Breast epithelium (tissue), 4 donors: ENCODE data around the gene CCL13. TPM values are rescaled to one million over a fixed set of nuclear protein-coding genes. Genes with fewer than 3 reads are reported as not detected.

Experiments used
- DNase-seq, 2 donors: peaks; one replicate each; pipeline ENCODE4 v3.0.0-alpha.2; 2019; ENCODE audit warnings: low spot score in 2 of 2
- H3K27ac ChIP-seq, 2 donors: fragments of 200-600 bp; sonication (generic) in 1 of 2; one replicate each; pipeline ENCODE4 v1.5.1; 2016 to 2019; ENCODE audit warnings: mild to moderate bottlenecking in 1 of 2
- H3K27me3 ChIP-seq, 2 donors: fragments of 200-600 bp; sonication (generic) in 1 of 2; one replicate each; pipeline versions ENCODE4 v1.5.1 to v1.6.0; 2017 to 2019; ENCODE audit warnings: control low read depth in 1 of 2, mild to moderate bottlenecking in 1 of 2
- H3K36me3 ChIP-seq: fragments of 200-600 bp; one replicate; pipeline ENCODE4 v1.5.1; 2019
- H3K4me1 ChIP-seq, 2 donors: fragments of 200-600 bp; sonication (generic); one replicate each; pipeline ENCODE4 v1.5.1; 2016 to 2019; ENCODE audit warnings: control low read depth in 1 of 2
- H3K4me3 ChIP-seq, 3 donors: fragments of 200-600 bp; sonication (generic); 1 replicate in 2 of 3; 2 replicates in 1 of 3; pipeline ENCODE4 v1.5.1; 2016 to 2019; ENCODE audit warnings: mild to moderate bottlenecking in 3 of 3, moderate library complexity in 2 of 3
- H3K9me3 ChIP-seq, 2 donors: fragments of 200-600 bp; sonication (generic) in 1 of 2; one replicate each; pipeline ENCODE4 v1.5.1; 2016 to 2019; ENCODE audit warnings: control low read depth in 1 of 2
- CTCF ChIP-seq, 3 donors: fragments of 450-650 bp; IDR thresholded peaks; one replicate each; pipeline ENCODE4 v1.5.1; 2016 to 2017; ENCODE audit warnings: antibody characterized with exemption in 3 of 3, mild to moderate bottlenecking in 3 of 3, moderate library complexity in 3 of 3
- POLR2A ChIP-seq: fragments of 450-650 bp; IDR thresholded peaks from one replicate; pipeline ENCODE4 v1.6.1; 2016; ENCODE audit warnings: antibody characterized with exemption, mild to moderate bottlenecking, moderate library complexity
- POLR2AphosphoS5 ChIP-seq, 3 donors: sonication (generic); formaldehyde crosslinking; IDR thresholded peaks; one replicate each; pipeline ENCODE4 v1.6.1; 2017; ENCODE audit warnings: antibody characterized with exemption in 3 of 3
- intact Hi-C: fragments of 100-400 bp; cut with DNase I; formaldehyde crosslinking; loops from one replicate; pipeline ENCODE4 v1.15.1; 2023; ENCODE audit warnings: low total_unique reads
- total RNA-seq, 3 donors: library from RNA; depleted of rRNA; stranded (reverse); fragments of >200 nt; gene quantifications; one replicate each; pipeline ENCODE4 v1.1.0, GENCODE V29; 2016

The CCL13 gene
- total RNA-seq, 3 donors from 2014 or later: 1.0 to 4.3 (median 2.0) TPM

- TF ChIP-seq POLR2A: no peak
- TF ChIP-seq CTCF (IDR thresholded peaks at IDR 0.05): no peak
- TF ChIP-seq POLR2AphosphoS5 (IDR thresholded peaks at IDR 0.05): no peak
- no peaks in the 10 kb centered on the region for H3K4me1 ChIP-seq
- peaks cover 0 to 3% of the 10 kb centered on the region in 2 donors for H3K27me3 ChIP-seq
- intact Hi-C loops: no loop called here
- no peak overlapping the region for H3K27ac ChIP-seq
- no peak overlapping the region for H3K4me3 ChIP-seq
- H3K9me3 ChIP-seq: no peaks in the 10 kb centered on the region
- no peaks in the 10 kb centered on the region for H3K36me3 ChIP-seq
- DNase-seq: no peak
These were observed 18.2 kb downstream of the CCL13 start for GRCh38 chr17:34374457-34374856.

- no peaks in the 10 kb centered on the region for H3K9me3 ChIP-seq
- H3K4me1 ChIP-seq: no peaks in the 10 kb centered on the region
- DNase-seq: no peak
- H3K27ac ChIP-seq: no peak overlapping the region
- no peaks in the 10 kb centered on the region for H3K27me3 ChIP-seq
- intact Hi-C loops: no loop called here
- no peaks in the 10 kb centered on the region for H3K36me3 ChIP-seq
- H3K4me3 ChIP-seq: no peak overlapping the region
- TF ChIP-seq CTCF (IDR thresholded peaks at IDR 0.05): no peak
- TF ChIP-seq POLR2AphosphoS5 (IDR thresholded peaks at IDR 0.05): no peak
- no peak for TF ChIP-seq POLR2A
These were observed 19.2 kb downstream of the CCL13 start for GRCh38 chr17:34375426-34375997.

GRCh38 chr17:34377078-34377823, 21.0 kb downstream of the CCL13 start:
- Histone ChIP-seq H3K27ac (no peak overlapping the region), H3K4me1 (no peaks in the 10 kb centered on the region), H3K9me3 (no peaks in the 10 kb centered on the region), H3K27me3 (no peaks in the 10 kb centered on the region), H3K4me3 (no peak overlapping the region), H3K36me3 (no peaks in the 10 kb centered on the region)
- no peak for DNase-seq
- intact Hi-C loops: no loop called here
- TF ChIP-seq CTCF (IDR thresholded peaks at IDR 0.05) (no peak), POLR2AphosphoS5 (IDR thresholded peaks at IDR 0.05) (no peak)

- H3K27ac ChIP-seq: no peak overlapping the region
- DNase-seq: no peak
- TF ChIP-seq CTCF (IDR thresholded peaks at IDR 0.05) (no peak), POLR2A (no peak), POLR2AphosphoS5 (IDR thresholded peaks at IDR 0.05) (no peak)
- no peaks in the 10 kb centered on the region for H3K4me1 ChIP-seq
- H3K9me3 ChIP-seq: no peaks in the 10 kb centered on the region
- H3K27me3 ChIP-seq: no peaks in the 10 kb centered on the region
- no peak overlapping the region for H3K4me3 ChIP-seq
- intact Hi-C loops: no loop called here
- no peaks in the 10 kb centered on the region for H3K36me3 ChIP-seq
These were observed 22.4 kb downstream of the CCL13 start for GRCh38 chr17:34378664-34379101.

- intact Hi-C loops: no loop called here
- no peak for TF ChIP-seq CTCF (IDR thresholded peaks at IDR 0.05)
- no peak for TF ChIP-seq POLR2A
- TF ChIP-seq POLR2AphosphoS5 (IDR thresholded peaks at IDR 0.05): no peak
- Histone ChIP-seq H3K36me3 (no peaks in the 10 kb centered on the region), H3K4me1 (no peaks in the 10 kb centered on the region), H3K27me3 (no peaks in the 10 kb centered on the region), H3K9me3 (no peaks in the 10 kb centered on the region), H3K27ac (no peak overlapping the region), H3K4me3 (no peak overlapping the region)
- DNase-seq: no peak
These were observed 23.6 kb downstream of the CCL13 start for GRCh38 chr17:34379868-34380267.
